A549 (cell line): ENCODE measurements around the gene STS. TPM values are rescaled to one million over a fixed set of nuclear protein-coding genes. Genes with fewer than 3 reads are reported as not detected.

Experiments used
- ATAC-seq, 2 experiments: fragments of 200-7000 bp in 1 of 2; fragments of >200 bp in 1 of 2; cut with Nextera tagmentation in 1 of 2; cut with Tn5 transposase in 1 of 2; 3 replicates each; pipeline versions ENCODE4 v1.8.0 to v1.9.1; 2018 to 2020; ENCODE audit warnings: mild to moderate bottlenecking in 1 of 2, moderate library complexity in 1 of 2
- CTCF ChIA-PET: fragments of 300-600 bp; sonication (Branson Sonifier 250); formaldehyde crosslinking; extraction: SDS; loops from one replicate; lab custom pipeline; 2021; ENCODE audit warnings: antibody characterized with exemption, inconsistent platforms; lab: Yijun Ruan, JAX
- POLR2A ChIA-PET: fragments of 350-600 bp; formaldehyde crosslinking; extraction: SDS; loops from one replicate; lab custom pipeline; 2021; ENCODE audit warnings: antibody characterized with exemption, inconsistent platforms; lab: Yijun Ruan, JAX
- DNase-seq, 2 experiments: peaks; one replicate each; pipeline versions ENCODE4 v3.0.0 to v3.0.0-alpha.2; 2011 to 2016; ENCODE audit warnings: low read depth in 1 of 2, low spot score in 1 of 2
- FAIRE-seq: peaks from 2 replicates; lab custom pipeline; 2011; peaks lifted over from hg19 to GRCh38; lab: Jason Lieb, UNC
- H3K27ac ChIP-seq, 2 experiments: fragments of >200 bp; sonication (Bioruptor Twin); formaldehyde crosslinking; 3 replicates each; pipeline ENCODE4 v1.5.1; 2016 to 2017
- H3K4me1 ChIP-seq: fragments of >200 bp; sonication (Bioruptor Twin); formaldehyde crosslinking; 3 replicates; pipeline ENCODE4 v1.6.1; 2016
- H3K4me2 ChIP-seq: fragments of >200 bp; sonication (Bioruptor Twin); formaldehyde crosslinking; 3 replicates; pipeline ENCODE4 v1.6.1; 2016
- H3K4me3 ChIP-seq: fragments of >200 bp; sonication (Bioruptor Twin); formaldehyde crosslinking; 3 replicates; pipeline ENCODE4 v1.5.1; 2016
- H3K9me3 ChIP-seq: fragments of >200 bp; sonication (Bioruptor Twin); formaldehyde crosslinking; 3 replicates; pipeline ENCODE4 v1.6.1; 2016
- CEBPB ChIP-seq, 2 experiments: fragments of >200 bp in 1 of 2; sonication (Bioruptor Twin) in 1 of 2; formaldehyde crosslinking in 1 of 2; IDR thresholded peaks; 2 replicates each; pipeline ENCODE4 v1.6.1; 2012 to 2016
- CHD4 ChIP-seq: fragments of 200-600 bp; sonication (generic); IDR thresholded peaks from 2 replicates; pipeline ENCODE4 v1.6.1; 2016; ENCODE audit warnings: antibody characterized with exemption, mild to moderate bottlenecking, borderline replicate concordance
- CTCF ChIP-seq: fragments of >200 bp; sonication (Bioruptor Twin); formaldehyde crosslinking; IDR thresholded peaks from 3 replicates; pipeline ENCODE4 v1.5.1; 2016
- E2F6 ChIP-seq: IDR thresholded peaks from 2 replicates; pipeline ENCODE4 v1.6.1; 2012; ENCODE audit warnings: low read depth, borderline replicate concordance
- EHMT2 ChIP-seq: fragments of 200-600 bp; sonication (generic); IDR thresholded peaks from 2 replicates; pipeline ENCODE4 v1.6.1; 2016; ENCODE audit warnings: antibody characterized with exemption, low read depth, mild to moderate bottlenecking, moderate library complexity
- EP300 ChIP-seq, 2 experiments: fragments of >200 bp; sonication (Bioruptor Twin); formaldehyde crosslinking; IDR thresholded peaks; 2 replicates in 1 of 2; 3 replicates in 1 of 2; pipeline ENCODE4 v1.6.1; 2016 to 2017
- ESRRA ChIP-seq: fragments of 150-350 bp; IDR thresholded peaks from 2 replicates; pipeline ENCODE4 v1.6.1; 2014; ENCODE audit warnings: mild to moderate bottlenecking, low read length, borderline replicate concordance
- FOSB ChIP-seq: fragments of 250-450 bp; sonication (Bioruptor Pico); IDR thresholded peaks from 2 replicates; pipeline ENCODE4 v1.5.0; 2020; ENCODE audit warnings: mild to moderate bottlenecking, moderate library complexity
- HES2 ChIP-seq: fragments of >200 bp; sonication (Bioruptor Twin); formaldehyde crosslinking; IDR thresholded peaks from 2 replicates; pipeline ENCODE4 v1.6.1; 2016
- HOXB13 ChIP-seq: fragments of 250-450 bp; sonication (Bioruptor Pico); IDR thresholded peaks from 2 replicates; pipeline ENCODE4 v1.5.0; 2020; ENCODE audit warnings: low read depth, mild to moderate bottlenecking, moderate library complexity
- HOXB5 ChIP-seq: fragments of 250-450 bp; sonication (Bioruptor Pico); IDR thresholded peaks from 2 replicates; pipeline ENCODE4 v1.5.0; 2020; ENCODE audit warnings: mild to moderate bottlenecking, moderate library complexity
- JUN ChIP-seq, 2 experiments: fragments of >200 bp; sonication (Bioruptor Twin); formaldehyde crosslinking; IDR thresholded peaks; 2 replicates in 1 of 2; 3 replicates in 1 of 2; pipeline ENCODE4 v1.6.1; 2016 to 2017
- KDM1A ChIP-seq: fragments of 200-600 bp; sonication (generic); IDR thresholded peaks from 2 replicates; pipeline ENCODE4 v1.6.1; 2016; ENCODE audit warnings: low read depth, mild to moderate bottlenecking
- KDM5A ChIP-seq: fragments of 200-600 bp; sonication (generic); IDR thresholded peaks from 2 replicates; pipeline ENCODE4 v1.6.1; 2016; ENCODE audit warnings: antibody characterized with exemption, mild to moderate bottlenecking
- MAZ ChIP-seq: fragments of 150-350 bp; IDR thresholded peaks from 2 replicates; pipeline ENCODE4 v1.6.1; 2014; ENCODE audit warnings: antibody characterized with exemption, low read depth, low read length, borderline replicate concordance
- MYC ChIP-seq: IDR thresholded peaks from 2 replicates; pipeline ENCODE4 v1.6.1; 2012; ENCODE audit warnings: mild to moderate bottlenecking, inconsistent platforms, low read length, improper control_type of control experiment, borderline replicate concordance
- NFE2L2 ChIP-seq: fragments of 150-350 bp; conservative IDR thresholded peaks from 2 replicates; pipeline ENCODE4 v1.6.1; 2014; ENCODE audit warnings: low read length
- RCOR1 ChIP-seq: fragments of 150-350 bp; IDR thresholded peaks from 2 replicates; pipeline ENCODE4 v1.6.1; 2014; ENCODE audit warnings: antibody characterized with exemption, low read length, low read depth
- SMC3 ChIP-seq: fragments of >200 bp; sonication (Bioruptor Twin); formaldehyde crosslinking; IDR thresholded peaks from 3 replicates; pipeline ENCODE4 v1.6.1; 2018; ENCODE audit warnings: inconsistent platforms
- TFCP2L1 ChIP-seq: fragments of 250-450 bp; sonication (Bioruptor Pico); IDR thresholded peaks from 2 replicates; pipeline ENCODE4 v1.5.0; 2021; ENCODE audit warnings: mild to moderate bottlenecking
- USF2 ChIP-seq: fragments of 450-650 bp; IDR thresholded peaks from 2 replicates; pipeline ENCODE4 v1.6.1; 2014; ENCODE audit warnings: antibody characterized with exemption
- ZC3H11A ChIP-seq: fragments of 450-650 bp; IDR thresholded peaks from 2 replicates; pipeline ENCODE4 v1.6.1; 2014; ENCODE audit warnings: antibody characterized with exemption, mild to moderate bottlenecking
- ZNF302 ChIP-seq: fragments of 250-450 bp; sonication (Bioruptor Pico); IDR thresholded peaks from 2 replicates; pipeline ENCODE4 v1.9.0; 2021; ENCODE audit warnings: inconsistent platforms, mild to moderate bottlenecking, moderate library complexity
- ZSCAN20 ChIP-seq: fragments of 250-450 bp; sonication (Bioruptor Pico); IDR thresholded peaks from 2 replicates; pipeline ENCODE4 v1.8.0; 2022; ENCODE audit warnings: mild to moderate bottlenecking, moderate library complexity
- WGBS: methylation state at CpG from one replicate; pipeline ENCODE4 v1.1.6; 2017; ENCODE audit errors: missing lambda C conversion rate; 5-methylcytosine and 5-hydroxymethylcytosine counted together
- polyA plus RNA-seq, 4 experiments: library from polyadenylated mRNA; depleted of rRNA in 3 of 4; stranded (reverse); fragments of >200 nt; fragmentation: RNase III in 1 of 4; extraction: RNeasy Plus Mini Kit Qiagen cat#74134 plus additional on column Dnase treatment in 1 of 4; gene quantifications; 2 replicates in 3 of 4; 3 replicates in 1 of 4; pipeline ENCODE4 v1.2.3, GENCODE V29; 2011 to 2017

Gene STS
- polyA plus RNA-seq, 2 of the 4 experiments (the other 2 are of a cell fraction), result 2.1 to 2.4 TPM

- Histone ChIP-seq H3K4me3 (no peak overlapping the region), H3K4me1 (peaks cover 24% of the 10 kb centered on the region), H3K27ac (peak overlapping the region; percentile 10 to 27; a peak in 5 of 6 replicates), H3K4me2 (peak overlapping the region; percentile 51), H3K9me3 (no peaks in the 10 kb centered on the region)
- POLR2A ChIA-PET, result interaction anchor here (0.7 kb wide), 1 partner anchor 10 kb away, joined by 3 read pairs; the partner anchor contains the start of gene PUDP
- CTCF ChIA-PET, result no interaction called here
- WGBS, result 44% methylated on average over 4 of the region's 5 CpGs
- ATAC-seq (no peak), DNase-seq (no peak), FAIRE-seq (no peak)
- TF ChIP-seq KDM1A (no peak), SMC3 (no peak), MAZ (no peak), EHMT2 (no peak), E2F6 (no peak), TFCP2L1 (CRISPR knock-in tag) (no peak), CHD4 (no peak), HOXB13 (CRISPR knock-in tag) (no peak), MYC (no peak), FOSB (CRISPR knock-in tag) (no peak), CTCF (no peak), ZC3H11A (no peak), HES2 (no peak), KDM5A (no peak), ZNF302 (CRISPR knock-in tag) (no peak), HOXB5 (CRISPR knock-in tag) (no peak), JUN (IDR thresholded peaks at IDR 0.05) (no peak), USF2 (no peak), RCOR1 (no peak), NFE2L2 (no peak)
These were observed 11.0 kb downstream of the STS start for GRCh38 chrX:7158468-7158990.

- CTCF ChIA-PET, result no interaction called here
- peak; percentile 82 to 87; a peak in 5 of 6 replicates for ATAC-seq
- POLR2A ChIA-PET, result interaction anchor here (0.6 to 0.7 kb wide), 2 partner anchors 11 to 232 kb away, joined by 3 to 4 read pairs; partner anchors contain the start of gene PUDP
- peak; percentile 39 for FAIRE-seq
- H3K4me3 ChIP-seq, result no peak overlapping the region
- 22% methylated on average over 7 of the region's 7 CpGs for WGBS
- no peaks in the 10 kb centered on the region for H3K9me3 ChIP-seq
- peaks cover 24% of the 10 kb centered on the region for H3K4me1 ChIP-seq
- TF ChIP-seq CEBPB (IDR thresholded peaks at IDR 0.05) (peak; percentile 70 to 77), ESRRA (no peak), HES2 (peak; percentile 37; the same call in 1 of the 2 replicates), ZSCAN20 (CRISPR knock-in tag) (no peak), EP300 (IDR thresholded peaks at IDR 0.05) (peak in 1 of 2 experiments; percentile 26; a peak in 1 of 5 replicates)
- DNase-seq, result peak in 1 of 2 experiments; percentile 47
- H3K4me2 ChIP-seq, result peak overlapping the region; percentile 51
- H3K27ac ChIP-seq, result peak overlapping the region; percentile 42 to 57
These were observed 11.8 kb downstream of the STS start for GRCh38 chrX:7159149-7159861.
